C4-2B (cell line): ENCODE measurements around the gene AIMP2.

Experiments used
- CTCF ChIP-seq: fragments of 450-650 bp; conservative IDR thresholded peaks from 2 replicates; pipeline ENCODE4 v1.5.1; 2017; ENCODE audit warnings: mild to moderate bottlenecking
- ZFX ChIP-seq: fragments of 450-650 bp; IDR thresholded peaks from 2 replicates; pipeline ENCODE4 v1.6.1; 2017

- TF ChIP-seq CTCF (no peak), ZFX (no peak)
Measured at GRCh38 chr7:6035165-6035564, 26.1 kb downstream of the AIMP2 start.
